Measurements from ENCODE around the gene EFEMP2. TPM values are rescaled to one million over a fixed set of nuclear protein-coding genes. Genes with fewer than 3 reads are reported as not detected.

EFEMP2 gene
- total and polyA plus RNA-seq, 2 experiments from 2014 or later: 7.4 to 9.4 TPM

GRCh38 chr11:65912845-65913244 is 40.2 kb upstream of the EFEMP2 start:
- H3K27me3 ChIP-seq (ENCODE audit: insufficient read depth): peaks cover 14% of the 10 kb centered on the region; the same call in 1 of the 2 replicates
- peaks cover 1% of the 10 kb centered on the region for H3K79me2 ChIP-seq (replicated peaks; ENCODE audit: insufficient read depth)
- H3K9me2 ChIP-seq (ENCODE audit: insufficient read depth): no peaks in the 10 kb centered on the region
- 0 out of 2 replicates have a peak, but pooled peaks cover 2% of the 10 kb centered on the region for H3F3A ChIP-seq (replicated peaks; ENCODE audit: low read depth)
- peaks cover 5% of the 10 kb centered on the region for H3K4me1 ChIP-seq (ENCODE audit: insufficient read depth)
- no peaks in the 10 kb centered on the region for H3K9me3 Mint-ChIP-seq
- no peak for ATAC-seq
- H3K4me1 Mint-ChIP-seq: peaks cover 10% of the 10 kb centered on the region
- peaks cover 24% of the 10 kb centered on the region for H3K27me3 Mint-ChIP-seq (ENCODE audit: insufficient read depth, low read depth, poor library complexity)
- H3K4me3 ChIP-seq: no peak overlapping the region
- H3K36me3 ChIP-seq (ENCODE audit: insufficient read depth): no peaks in the 10 kb centered on the region
- H3K27ac ChIP-seq (ENCODE audit: low read depth): no peak overlapping the region
- no peak overlapping the region for H3K27ac Mint-ChIP-seq
- H2AFZ ChIP-seq: no peak overlapping the region
- peaks cover 3% of the 10 kb centered on the region; the same call in 1 of the 3 replicates for H3K36me3 Mint-ChIP-seq (ENCODE audit: low read depth)
- no peaks in the 10 kb centered on the region for H4K20me1 ChIP-seq (replicated peaks; ENCODE audit: insufficient read depth)
- no peak for DNase-seq (ENCODE audit: low spot score)
- H3K4me2 ChIP-seq: no peak overlapping the region
- H3K4me3 Mint-ChIP-seq: no peak overlapping the region
- TF ChIP-seq JUNB (IDR thresholded peaks at IDR 0.05; ENCODE audit: unreplicated experiment) (no peak), REST (IDR thresholded peaks at IDR 0.05; ENCODE audit: unreplicated experiment) (no peak), STAT1 (IDR thresholded peaks at IDR 0.05; ENCODE audit: unreplicated experiment) (no peak), EZH2phosphoT487 (IDR thresholded peaks at IDR 0.05; ENCODE audit: unreplicated experiment) (no peak), ETS1 (IDR thresholded peaks at IDR 0.05) (no peak)

- peak overlapping the region; percentile 96 for H2AFZ ChIP-seq
- Mint-ChIP-seq H3K9me3 (no peaks in the 10 kb centered on the region), H3K4me3 (no peak overlapping the region; the same call in 2 of the 3 replicates), H3K4me1 (peaks cover 10% of the 10 kb centered on the region), H3K27me3 (ENCODE audit: insufficient read depth, low read depth, poor library complexity) (peaks cover 19% of the 10 kb centered on the region), H3K27ac (peak overlapping the region; percentile 58), H3K36me3 (ENCODE audit: low read depth) (peaks cover 3% of the 10 kb centered on the region; the same call in 1 of the 3 replicates)
- TF ChIP-seq CREB1 (CRISPR knock-in tag; IDR thresholded peaks at IDR 0.05; ENCODE audit: low read depth) (no peak), CTCF (conservative IDR thresholded peaks at IDR 0.05; ENCODE audit: low read depth in 2 of 2) (peak; percentile 46 to 68)
- H4K20me1 ChIP-seq (replicated peaks; ENCODE audit: insufficient read depth): no peaks in the 10 kb centered on the region
- H3K36me3 ChIP-seq (ENCODE audit: insufficient read depth): no peaks in the 10 kb centered on the region
- no peak overlapping the region for H3K27ac ChIP-seq (ENCODE audit: low read depth)
- H3K79me2 ChIP-seq (replicated peaks; ENCODE audit: insufficient read depth): no peaks in the 10 kb centered on the region
- no peak overlapping the region for H3K4me2 ChIP-seq
- ATAC-seq: peak; percentile 81
- H3K9me2 ChIP-seq (ENCODE audit: insufficient read depth): no peaks in the 10 kb centered on the region
- H3K4me3 ChIP-seq: no peak overlapping the region
- H3K4me1 ChIP-seq (ENCODE audit: insufficient read depth): peaks cover 5% of the 10 kb centered on the region
- DNase-seq (ENCODE audit: low spot score): peak; percentile 84
- 0 out of 2 replicates have a peak, but pooled peaks cover 2% of the 10 kb centered on the region for H3F3A ChIP-seq (replicated peaks; ENCODE audit: low read depth)
- H3K27me3 ChIP-seq (ENCODE audit: insufficient read depth): peaks cover 14% of the 10 kb centered on the region; the same call in 1 of the 2 replicates
Observed at GRCh38 chr11:65911682-65912568, 39.3 kb upstream of the EFEMP2 start.

Data from GM23338 (cell line).